GM08714 (cell line): ENCODE measurements around the gene TLE3.

Experiments used
- H3K4me3 ChIP-seq: fragments of 200-500 bp; sonication (Bioruptor generic); 2 replicates; pipeline ENCODE4 v1.5.1; 2014; ENCODE audit warnings: mild to moderate bottlenecking, low read length, inconsistent platforms
- ZNF274 ChIP-seq: IDR thresholded peaks from 2 replicates; pipeline ENCODE4 v1.6.1; 2012; ENCODE audit warnings: mild to moderate bottlenecking, low read depth, low read length

Gene TLE3

GRCh38 chr15:70112074-70112395, 14.3 kb upstream of the TLE3 start:
- no peak overlapping the region for H3K4me3 ChIP-seq
- TF ChIP-seq ZNF274 = no peak

- no peak for TF ChIP-seq ZNF274
- H3K4me3 ChIP-seq = no peak overlapping the region
Measured at GRCh38 chr15:70111203-70112073, 13.7 kb upstream of the TLE3 start.

- H3K4me3 ChIP-seq = no peak overlapping the region
- TF ChIP-seq ZNF274 = no peak
Measured at GRCh38 chr15:70109978-70110377, 12.3 kb upstream of the TLE3 start.

GRCh38 chr15:70109531-70109930, 11.8 kb upstream of the TLE3 start:
- H3K4me3 ChIP-seq = no peak overlapping the region
- no peak for TF ChIP-seq ZNF274

- no peak overlapping the region for H3K4me3 ChIP-seq
- TF ChIP-seq ZNF274 = no peak
Measured at GRCh38 chr15:70103880-70104626, 6.3 kb upstream of the TLE3 start.

- no peak for TF ChIP-seq ZNF274
Measured at GRCh38 chr15:70102827-70103226, 5.1 kb upstream of the TLE3 start.

GRCh38 chr15:70101459-70102113, 3.9 kb upstream of the TLE3 start:
- no peak overlapping the region for H3K4me3 ChIP-seq
- TF ChIP-seq ZNF274 = no peak

More at GRCh38 chr15:70102827-70103226, 5.1 kb upstream of the TLE3 start:
- no peak overlapping the region for H3K4me3 ChIP-seq

GRCh38 chr15:70100474-70101341, 3.0 kb upstream of the TLE3 start:
- H3K4me3 ChIP-seq = peak overlapping the region; percentile 23; the same call in 1 of the 2 replicates

GRCh38 chr15:70099967-70100473, 2.3 kb upstream of the TLE3 start:
- TF ChIP-seq ZNF274 = no peak
- peak overlapping the region; percentile 31; the same call in 1 of the 2 replicates for H3K4me3 ChIP-seq

More at GRCh38 chr15:70100474-70101341, 3.0 kb upstream of the TLE3 start:
- no peak for TF ChIP-seq ZNF274

- peak overlapping the region; percentile 38; the same call in 1 of the 2 replicates for H3K4me3 ChIP-seq
- TF ChIP-seq ZNF274 = no peak
Measured at GRCh38 chr15:70099167-70099966, 1.6 kb upstream of the TLE3 start.

- TF ChIP-seq ZNF274 = no peak
- H3K4me3 ChIP-seq = peak overlapping the region; percentile 38; the same call in 1 of the 2 replicates
Measured at GRCh38 chr15:70098461-70099166, 897 bp upstream of the TLE3 start.

- H3K4me3 ChIP-seq = peak overlapping the region; percentile 38; the same call in 1 of the 2 replicates
Measured at GRCh38 chr15:70098153-70098460, 390 bp upstream of the TLE3 start.

GRCh38 chr15:70097063-70097320, 725 bp downstream of the TLE3 start:
- no peak for TF ChIP-seq ZNF274

More at GRCh38 chr15:70098153-70098460, 390 bp upstream of the TLE3 start:
- TF ChIP-seq ZNF274 = no peak

More at GRCh38 chr15:70097063-70097320, 725 bp downstream of the TLE3 start:
- peak overlapping the region; percentile 77 for H3K4me3 ChIP-seq
